CD8-positive, alpha-beta memory T cell (primary cell): ENCODE data around the gene DTD1. TPM values are rescaled to one million over a fixed set of nuclear protein-coding genes. Genes with fewer than 3 reads are reported as not detected.
A peak's percentile ranks its signal among the peaks of the same experiment; 100 is the strongest.

Source experiments
- CTCF ChIA-PET: fragments of 350-600 bp; sonication (Branson Sonifier 250); formaldehyde crosslinking; loops from one replicate; lab custom pipeline; 2021; ENCODE audit warnings: antibody characterized with exemption; lab: Charles Lee
- POLR2A ChIA-PET: fragments of 350-600 bp; sonication (Branson Sonifier 250); formaldehyde crosslinking; loops from one replicate; lab custom pipeline; 2021; ENCODE audit warnings: antibody characterized with exemption; lab: Charles Lee
- DNase-seq, 5 donors: peaks; one replicate each; pipeline versions ENCODE4 v3.0.0 to v3.0.0-alpha.2; 2020 to 2022; ENCODE audit warnings: mixed read lengths in 1 of 5
- H3K27ac ChIP-seq: one replicate; pipeline ENCODE4 v1.7.0; 2013; ENCODE audit warnings: low read depth, mild to moderate bottlenecking, low read length, moderate library complexity
- H3K27me3 ChIP-seq: 2 replicates; pipeline ENCODE4 v1.7.0; 2013; ENCODE audit warnings: low read length, mild to moderate bottlenecking; ENCODE audit not compliant: insufficient read depth, poor library complexity, severe bottlenecking
- H3K36me3 ChIP-seq: 2 replicates; pipeline ENCODE4 v1.7.0; 2013; ENCODE audit warnings: mild to moderate bottlenecking, low read length, moderate library complexity; ENCODE audit not compliant: insufficient read depth
- H3K4me1 ChIP-seq: 2 replicates; pipeline ENCODE4 v1.7.0; 2013; ENCODE audit warnings: mild to moderate bottlenecking, low read length, moderate library complexity; ENCODE audit not compliant: insufficient read depth
- H3K4me3 ChIP-seq: 2 replicates; pipeline ENCODE4 v1.7.0; 2013; ENCODE audit warnings: mild to moderate bottlenecking, low read length
- H3K9me3 ChIP-seq: 2 replicates; pipeline ENCODE4 v1.7.0; 2013; ENCODE audit warnings: mild to moderate bottlenecking, low read length
- H3K27ac Mint-ChIP-seq, 8 donors: one replicate each; pipeline ENCODE4 v1.8.0; 2020 to 2021; ENCODE audit warnings: mixed read lengths in 8 of 8, mild to moderate bottlenecking in 6 of 8, inconsistent platforms in 3 of 8, moderate library complexity in 3 of 8
- H3K27me3 Mint-ChIP-seq, 2 donors: one replicate each; pipeline ENCODE4 v1.8.0; 2020 to 2021; ENCODE audit warnings: mixed read lengths in 2 of 2, mild to moderate bottlenecking in 1 of 2, moderate library complexity in 1 of 2
- H3K36me3 Mint-ChIP-seq, 3 donors: one replicate each; pipeline ENCODE4 v1.8.0; 2020 to 2021; ENCODE audit warnings: mixed read lengths in 3 of 3, inconsistent platforms in 1 of 3, mild to moderate bottlenecking in 1 of 3
- H3K4me1 Mint-ChIP-seq, 3 donors: one replicate each; pipeline ENCODE4 v1.8.0; 2020 to 2021; ENCODE audit warnings: mixed read lengths in 3 of 3, inconsistent platforms in 1 of 3, mild to moderate bottlenecking in 1 of 3
- H3K4me3 Mint-ChIP-seq, 7 donors: one replicate each; pipeline ENCODE4 v1.8.0; 2020 to 2021; ENCODE audit warnings: mixed read lengths in 7 of 7, mild to moderate bottlenecking in 6 of 7, moderate library complexity in 4 of 7, inconsistent platforms in 2 of 7
- H3K9me3 Mint-ChIP-seq, 5 donors: one replicate each; pipeline ENCODE4 v1.8.0; 2020 to 2022; ENCODE audit warnings: mixed read lengths in 5 of 5, mild to moderate bottlenecking in 3 of 5, moderate library complexity in 2 of 5, inconsistent platforms in 1 of 5
- polyA plus RNA-seq: library from polyadenylated mRNA; unstranded; fragments of 300-500 nt; fragmentation: Illumina TruSeq; gene quantifications from one replicate; pipeline ENCODE4 v1.2.3, GENCODE V29; 2021
- total RNA-seq, 2 experiments: library from RNA; stranded (reverse); gene quantifications; one replicate each; pipeline ENCODE4 v1.2.3, GENCODE V29; 2021

DTD1 gene
- total and polyA plus RNA-seq, 3 experiments from 2014 or later, result 59.6 to 60.8 (median 60.2) TPM

GRCh38 chr20:18695175-18695574 is 107.3 kb downstream of the DTD1 start:
- H3K27ac ChIP-seq, result no peak overlapping the region
- Mint-ChIP-seq H3K9me3 (no peaks in the 10 kb centered on the region), H3K4me3 (no peak overlapping the region), H3K36me3 (peaks cover 5 to 13% (median 12%) of the 10 kb centered on the region in 3 donors), H3K27me3 (no peaks in the 10 kb centered on the region), H3K4me1 (peaks cover 11 to 15% (median 13%) of the 10 kb centered on the region in 3 donors), H3K27ac (no peak overlapping the region)
- no peaks in the 10 kb centered on the region for H3K27me3 ChIP-seq
- POLR2A ChIA-PET, result no interaction called here
- H3K4me1 ChIP-seq, result no peaks in the 10 kb centered on the region
- DNase-seq, result no peak
- H3K4me3 ChIP-seq, result no peak overlapping the region
- H3K9me3 ChIP-seq, result no peaks in the 10 kb centered on the region
- H3K36me3 ChIP-seq, result no peaks in the 10 kb centered on the region
- CTCF ChIA-PET, result no interaction called here

GRCh38 chr20:18698735-18699380 is 111.0 kb downstream of the DTD1 start:
- H3K4me3 Mint-ChIP-seq, result no peak overlapping the region
- Histone ChIP-seq H3K4me1 (no peaks in the 10 kb centered on the region), H3K36me3 (no peaks in the 10 kb centered on the region), H3K27me3 (no peaks in the 10 kb centered on the region), H3K9me3 (no peaks in the 10 kb centered on the region), H3K4me3 (no peak overlapping the region), H3K27ac (no peak overlapping the region)
- ChIA-PET POLR2A (no interaction called here), CTCF (no interaction called here)
- H3K27me3 Mint-ChIP-seq, result no peaks in the 10 kb centered on the region
- no peak for DNase-seq
- H3K27ac Mint-ChIP-seq, result no peak overlapping the region
- no peaks in the 10 kb centered on the region for H3K9me3 Mint-ChIP-seq
- H3K4me1 Mint-ChIP-seq, result peaks cover 8 to 25% (median 12%) of the 10 kb centered on the region in 3 donors
- H3K36me3 Mint-ChIP-seq, result peaks cover 5 to 10% (median 8%) of the 10 kb centered on the region in 3 donors

GRCh38 chr20:18701969-18702368 is 114.1 kb downstream of the DTD1 start:
- H3K27ac Mint-ChIP-seq, result no peak overlapping the region
- H3K9me3 ChIP-seq, result no peaks in the 10 kb centered on the region
- ChIA-PET CTCF (no interaction called here), POLR2A (no interaction called here)
- no peak overlapping the region for H3K4me3 Mint-ChIP-seq
- H3K4me1 ChIP-seq, result no peaks in the 10 kb centered on the region
- no peaks in the 10 kb centered on the region for H3K9me3 Mint-ChIP-seq
- peaks cover 13 to 40% (median 26%) of the 10 kb centered on the region in 3 donors for H3K4me1 Mint-ChIP-seq
- no peak for DNase-seq
- no peaks in the 10 kb centered on the region for H3K27me3 ChIP-seq
- H3K36me3 ChIP-seq, result no peaks in the 10 kb centered on the region
- no peak overlapping the region for H3K27ac ChIP-seq
- no peak overlapping the region for H3K4me3 ChIP-seq
- no peaks in the 10 kb centered on the region for H3K27me3 Mint-ChIP-seq
- peaks cover 0 to 8% (median 8%) of the 10 kb centered on the region in 3 donors for H3K36me3 Mint-ChIP-seq

- no peak overlapping the region for H3K4me3 Mint-ChIP-seq
- no peak for DNase-seq
- Histone ChIP-seq H3K36me3 (no peaks in the 10 kb centered on the region), H3K4me1 (no peaks in the 10 kb centered on the region), H3K27me3 (no peaks in the 10 kb centered on the region), H3K9me3 (no peaks in the 10 kb centered on the region), H3K27ac (no peak overlapping the region), H3K4me3 (no peak overlapping the region)
- CTCF ChIA-PET, result no interaction called here
- H3K36me3 Mint-ChIP-seq, result peaks cover 0 to 8% (median 7%) of the 10 kb centered on the region in 3 donors
- peaks cover 13 to 40% (median 26%) of the 10 kb centered on the region in 3 donors for H3K4me1 Mint-ChIP-seq
- H3K9me3 Mint-ChIP-seq, result no peaks in the 10 kb centered on the region
- POLR2A ChIA-PET, result no interaction called here
- no peaks in the 10 kb centered on the region for H3K27me3 Mint-ChIP-seq
- H3K27ac Mint-ChIP-seq, result no peak overlapping the region
Measured at GRCh38 chr20:18702736-18703135, 114.9 kb downstream of the DTD1 start.

- Histone ChIP-seq H3K4me3 (no peak overlapping the region), H3K27me3 (no peaks in the 10 kb centered on the region), H3K4me1 (no peaks in the 10 kb centered on the region), H3K27ac (no peak overlapping the region), H3K36me3 (no peaks in the 10 kb centered on the region), H3K9me3 (no peaks in the 10 kb centered on the region)
- no peaks in the 10 kb centered on the region for H3K27me3 Mint-ChIP-seq
- no peak overlapping the region for H3K4me3 Mint-ChIP-seq
- ChIA-PET POLR2A (interaction anchor here (0.6 kb wide), 1 partner anchor 1207 kb away, joined by 3 read pairs; no protein-coding TSS in a partner anchor), CTCF (no interaction called here)
- H3K36me3 Mint-ChIP-seq, result peaks cover 0 to 2% (median 2%) of the 10 kb centered on the region in 3 donors
- no peaks in the 10 kb centered on the region for H3K9me3 Mint-ChIP-seq
- no peak overlapping the region for H3K27ac Mint-ChIP-seq
- no peak for DNase-seq
- peaks cover 8 to 33% (median 19%) of the 10 kb centered on the region in 3 donors for H3K4me1 Mint-ChIP-seq
Measured at GRCh38 chr20:18705490-18705889, 117.6 kb downstream of the DTD1 start.

- H3K27me3 ChIP-seq, result no peaks in the 10 kb centered on the region
- CTCF ChIA-PET, result no interaction called here
- H3K9me3 ChIP-seq, result no peaks in the 10 kb centered on the region
- POLR2A ChIA-PET, result no interaction called here
- Mint-ChIP-seq H3K27me3 (no peaks in the 10 kb centered on the region), H3K9me3 (no peaks in the 10 kb centered on the region), H3K4me3 (no peak overlapping the region), H3K4me1 (peaks cover 8 to 33% (median 18%) of the 10 kb centered on the region in 3 donors), H3K36me3 (peaks cover 0 to 2% (median 2%) of the 10 kb centered on the region in 3 donors), H3K27ac (no peak overlapping the region)
- H3K27ac ChIP-seq, result no peak overlapping the region
- H3K4me1 ChIP-seq, result no peaks in the 10 kb centered on the region
- H3K4me3 ChIP-seq, result no peak overlapping the region
- H3K36me3 ChIP-seq, result no peaks in the 10 kb centered on the region
- no peak for DNase-seq
Measured at GRCh38 chr20:18705910-18706309, 118.1 kb downstream of the DTD1 start.

- Histone ChIP-seq H3K27ac (no peak overlapping the region), H3K36me3 (no peaks in the 10 kb centered on the region), H3K27me3 (no peaks in the 10 kb centered on the region), H3K9me3 (no peaks in the 10 kb centered on the region), H3K4me3 (no peak overlapping the region), H3K4me1 (no peaks in the 10 kb centered on the region)
- peaks cover 7 to 24% (median 9%) of the 10 kb centered on the region in 3 donors for H3K36me3 Mint-ChIP-seq
- H3K4me3 Mint-ChIP-seq, result no peak overlapping the region
- H3K27me3 Mint-ChIP-seq, result no peaks in the 10 kb centered on the region
- CTCF ChIA-PET, result interaction anchor here (1.2 kb wide), 1 partner anchor 80 kb away, joined by 3 read pairs; no protein-coding TSS in a partner anchor
- DNase-seq, result no peak
- POLR2A ChIA-PET, result no interaction called here
- H3K4me1 Mint-ChIP-seq, result peaks cover 10 to 27% (median 16%) of the 10 kb centered on the region in 3 donors
- H3K27ac Mint-ChIP-seq, result peak overlapping the region in 1 of 8 donors; percentile 70
- H3K9me3 Mint-ChIP-seq, result no peaks in the 10 kb centered on the region
Measured at GRCh38 chr20:18712131-18712530, 124.3 kb downstream of the DTD1 start.

- H3K9me3 Mint-ChIP-seq, result no peaks in the 10 kb centered on the region
- no peak overlapping the region for H3K4me3 Mint-ChIP-seq
- peaks cover 7 to 24% (median 9%) of the 10 kb centered on the region in 3 donors for H3K36me3 Mint-ChIP-seq
- H3K36me3 ChIP-seq, result no peaks in the 10 kb centered on the region
- peak overlapping the region in 3 of 8 donors; percentile 23 to 84 (median 58) for H3K27ac Mint-ChIP-seq
- CTCF ChIA-PET, result no interaction called here
- no peak for DNase-seq
- no peaks in the 10 kb centered on the region for H3K27me3 Mint-ChIP-seq
- peaks cover 12 to 32% (median 17%) of the 10 kb centered on the region in 3 donors for H3K4me1 Mint-ChIP-seq
- H3K4me3 ChIP-seq, result no peak overlapping the region
- POLR2A ChIA-PET, result no interaction called here
- no peak overlapping the region for H3K27ac ChIP-seq
- no peaks in the 10 kb centered on the region for H3K27me3 ChIP-seq
- no peaks in the 10 kb centered on the region for H3K4me1 ChIP-seq
- no peaks in the 10 kb centered on the region for H3K9me3 ChIP-seq
Measured at GRCh38 chr20:18712882-18713281, 125.0 kb downstream of the DTD1 start.
